Measurements from ENCODE around the gene PREX1. TPM values are rescaled to one million over a fixed set of nuclear protein-coding genes. Genes with fewer than 3 reads are reported as not detected.

PREX1 gene
- total and polyA plus RNA-seq, 2 experiments from 2014 or later = 2.4 to 10.3 TPM

GRCh38 chr20:48691523-48691922 is 136.3 kb downstream of the PREX1 start:
- peaks cover 5% of the 10 kb centered on the region for H3K4me1 Mint-ChIP-seq
- no peaks in the 10 kb centered on the region for H3K36me3 ChIP-seq (ENCODE audit: insufficient read depth)
- no peaks in the 10 kb centered on the region for H3F3A ChIP-seq (replicated peaks; ENCODE audit: low read depth)
- H3K27me3 ChIP-seq (ENCODE audit: insufficient read depth) = no peaks in the 10 kb centered on the region
- H2AFZ ChIP-seq = no peak overlapping the region
- H3K27ac Mint-ChIP-seq = no peak overlapping the region
- TF ChIP-seq EZH2phosphoT487 (IDR thresholded peaks at IDR 0.05; ENCODE audit: unreplicated experiment) (no peak), STAT1 (IDR thresholded peaks at IDR 0.05; ENCODE audit: unreplicated experiment) (no peak), NANOG (IDR thresholded peaks at IDR 0.05; ENCODE audit: borderline replicate concordance) (no peak), EZH2 (IDR thresholded peaks at IDR 0.05; ENCODE audit: low read depth, unreplicated experiment) (no peak), REST (IDR thresholded peaks at IDR 0.05; ENCODE audit: unreplicated experiment) (no peak), ZNF114 (CRISPR knock-in tag; IDR thresholded peaks at IDR 0.05) (no peak), JUNB (IDR thresholded peaks at IDR 0.05; ENCODE audit: unreplicated experiment) (no peak), POLR2AphosphoS5 (IDR thresholded peaks at IDR 0.05; ENCODE audit: low read depth) (no peak), CREB1 (CRISPR knock-in tag; IDR thresholded peaks at IDR 0.05; ENCODE audit: low read depth) (no peak), ZNF331 (CRISPR knock-in tag; IDR thresholded peaks at IDR 0.05; ENCODE audit: low read depth) (no peak), CTCF (conservative IDR thresholded peaks at IDR 0.05; ENCODE audit: low read depth in 2 of 2) (no peak), ETS1 (IDR thresholded peaks at IDR 0.05) (no peak), ZNF462 (CRISPR knock-in tag; IDR thresholded peaks at IDR 0.05) (no peak)
- 0 out of 2 replicates have a peak, but pooled peaks cover 3% of the 10 kb centered on the region for H3K9me2 ChIP-seq (ENCODE audit: insufficient read depth)
- ATAC-seq (no peak), DNase-seq (ENCODE audit: low spot score) (no peak)
- peaks cover 8% of the 10 kb centered on the region for H3K27me3 Mint-ChIP-seq (ENCODE audit: insufficient read depth, low read depth, poor library complexity)
- peaks cover 10% of the 10 kb centered on the region for H3K36me3 Mint-ChIP-seq (ENCODE audit: low read depth)
- H3K4me3 ChIP-seq = no peak overlapping the region
- no peaks in the 10 kb centered on the region for H4K20me1 ChIP-seq (replicated peaks; ENCODE audit: insufficient read depth)
- H3K4me3 Mint-ChIP-seq = no peak overlapping the region
- no peak overlapping the region for H3K27ac ChIP-seq (ENCODE audit: low read depth)
- no peaks in the 10 kb centered on the region for H3K79me2 ChIP-seq (replicated peaks; ENCODE audit: insufficient read depth)
- no peaks in the 10 kb centered on the region for H3K4me1 ChIP-seq (ENCODE audit: insufficient read depth)
- no peak overlapping the region for H3K4me2 ChIP-seq
- H3K9me3 Mint-ChIP-seq = no peaks in the 10 kb centered on the region
